HG02973 (cell line): Measurements from ENCODE around the gene ATG3.
A peak's percentile ranks its signal among the peaks of the same experiment; 100 is the strongest.

Source experiments
- ATAC-seq: cut with Tn5 transposase; IDR thresholded peaks from one replicate; pipeline ENCODE4 v1.9.1; 2021; ENCODE audit warnings: moderate library complexity; ENCODE audit not compliant: unreplicated experiment

ATG3 gene

GRCh38 chr3:112561734-112562529 is at the start of gene ATG3, which contains the start of gene SLC35A5:
ATG3 (minus strand) TSS chr3:112561962; CDS start chr3:112561528, 434 bp downstream.
SLC35A5 (plus strand) TSS chr3:112562045; CDS start chr3:112563404, 1,359 bp downstream.
- peak; percentile 80 for ATAC-seq

DNA sequence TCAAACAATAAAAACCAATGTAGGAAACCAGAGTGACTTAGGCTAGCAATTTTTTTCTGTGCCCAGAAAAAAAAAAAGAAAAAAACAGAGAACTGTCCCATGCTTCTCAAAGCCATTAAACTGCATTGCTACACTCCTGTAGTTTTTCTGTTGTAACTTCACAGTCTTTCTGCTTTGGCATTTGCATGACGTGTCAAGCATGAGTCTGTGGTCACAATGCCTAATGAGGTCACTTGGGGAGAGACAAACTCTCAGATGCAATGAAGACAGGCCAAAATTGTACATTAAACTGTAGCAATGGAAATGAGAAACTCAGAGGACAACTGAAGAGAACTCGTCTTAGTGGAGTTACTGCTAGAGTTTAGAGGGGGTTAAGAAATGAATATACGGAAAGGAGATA is 48.4 kb upstream of the ATG3 start:
- no peak for ATAC-seq

GRCh38 chr3:112607863-112608262 is 46.1 kb upstream of the ATG3 start:
- no peak for ATAC-seq

- ATAC-seq: no peak
Measured at GRCh38 chr3:112606098-112606497, 44.3 kb upstream of the ATG3 start.

DNA sequence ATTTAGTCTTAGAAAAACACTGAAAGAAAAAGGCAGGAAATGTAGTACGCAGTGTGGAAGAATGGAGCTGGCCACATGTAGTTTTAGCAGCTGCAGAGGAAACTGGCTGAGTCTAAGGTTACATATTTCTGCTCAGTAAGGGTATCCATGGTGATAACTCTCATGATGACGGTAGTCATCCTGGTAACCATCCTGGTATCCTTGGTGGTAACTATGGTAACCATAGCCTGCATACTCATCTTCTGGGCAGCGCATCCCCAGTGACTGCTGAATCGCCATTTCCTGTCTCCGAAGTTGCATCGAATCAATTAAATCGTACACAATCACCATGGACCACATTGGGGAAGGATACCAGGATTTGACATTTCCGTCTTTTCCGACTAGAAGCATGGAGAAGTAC is 43.5 kb upstream of the ATG3 start:
- no peak for ATAC-seq

DNA sequence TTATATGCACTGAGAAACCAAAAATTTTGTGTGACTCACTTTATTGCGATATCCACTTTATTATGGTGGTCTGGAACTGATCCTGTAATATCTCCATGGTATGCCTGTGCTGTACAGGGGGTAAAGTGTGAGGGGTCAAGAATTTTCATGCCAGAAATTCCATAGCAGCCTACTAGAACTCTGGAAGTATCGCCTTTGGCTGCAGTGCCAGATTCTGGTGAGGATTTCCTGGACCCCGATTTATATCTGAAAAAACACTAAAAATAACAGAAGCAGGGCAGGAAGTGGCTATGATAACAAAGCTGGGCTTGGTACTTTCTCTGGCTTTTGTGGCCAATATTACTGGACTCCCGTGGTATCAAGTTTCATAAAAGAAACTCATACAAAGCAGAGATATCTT is 42.8 kb upstream of the ATG3 start:
- no peak for ATAC-seq

DNA sequence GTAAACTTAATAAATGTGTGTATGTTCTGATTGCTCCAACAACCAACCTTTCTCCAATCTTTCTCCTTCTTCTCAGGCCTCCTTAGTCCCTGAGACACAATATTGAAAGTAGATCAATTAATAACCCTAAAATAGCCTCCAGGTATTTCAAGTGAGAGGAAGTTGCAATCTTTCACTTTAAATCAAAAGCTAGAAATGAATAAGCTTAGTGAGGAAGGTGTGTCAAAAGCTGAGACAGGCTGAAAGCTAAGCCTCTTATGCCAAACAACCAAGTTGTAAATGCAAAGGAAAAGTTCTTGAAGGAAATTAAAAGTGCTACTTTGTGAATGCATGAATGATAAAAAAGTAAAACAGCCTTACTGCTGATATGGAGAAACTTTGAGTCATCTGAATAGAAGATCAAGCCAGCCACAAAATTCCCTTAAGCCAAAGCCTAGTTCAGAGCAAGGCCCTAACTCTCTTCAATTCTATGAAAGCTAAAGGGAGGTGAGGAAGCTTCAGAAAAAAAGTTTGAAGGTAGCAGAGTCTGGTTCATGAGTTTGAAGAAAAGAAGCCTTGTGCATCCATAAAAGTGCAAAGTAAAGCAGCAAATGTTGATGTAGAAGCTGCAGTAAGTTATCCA is 40.6 kb upstream of the ATG3 start:
- ATAC-seq: peak; percentile 79

DNA sequence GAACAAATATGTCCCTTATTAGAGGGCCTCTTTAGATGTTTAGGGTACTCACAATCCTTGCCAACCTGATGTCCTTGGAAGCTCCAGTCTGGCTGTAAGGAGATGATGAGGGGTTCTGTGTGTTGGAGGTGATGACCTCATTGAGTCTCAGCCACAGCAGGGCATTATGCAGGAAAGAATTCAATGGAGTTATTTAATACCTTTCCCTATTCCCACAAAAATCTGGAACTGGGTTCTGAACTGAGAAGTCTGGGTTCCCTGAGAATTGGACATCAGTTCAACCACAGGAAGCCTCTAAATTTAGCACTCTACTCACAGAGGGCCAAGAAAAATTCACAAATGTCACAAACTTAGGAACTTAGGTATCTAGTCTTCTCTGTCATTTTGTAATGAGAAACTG is 37.0 kb upstream of the ATG3 start:
- no peak for ATAC-seq

GRCh38 chr3:112597945-112598344 is 36.2 kb upstream of the ATG3 start:
- ATAC-seq: no peak

GRCh38 chr3:112594856-112595255 is 33.1 kb upstream of the ATG3 start:
- ATAC-seq: no peak

GRCh38 chr3:112593258-112593657 is 31.5 kb upstream of the ATG3 start:
- no peak for ATAC-seq

- no peak for ATAC-seq
Measured at GRCh38 chr3:112587336-112587735, 25.6 kb upstream of the ATG3 start.

GRCh38 chr3:112585782-112586181 is 24.0 kb upstream of the ATG3 start:
- ATAC-seq: no peak

DNA sequence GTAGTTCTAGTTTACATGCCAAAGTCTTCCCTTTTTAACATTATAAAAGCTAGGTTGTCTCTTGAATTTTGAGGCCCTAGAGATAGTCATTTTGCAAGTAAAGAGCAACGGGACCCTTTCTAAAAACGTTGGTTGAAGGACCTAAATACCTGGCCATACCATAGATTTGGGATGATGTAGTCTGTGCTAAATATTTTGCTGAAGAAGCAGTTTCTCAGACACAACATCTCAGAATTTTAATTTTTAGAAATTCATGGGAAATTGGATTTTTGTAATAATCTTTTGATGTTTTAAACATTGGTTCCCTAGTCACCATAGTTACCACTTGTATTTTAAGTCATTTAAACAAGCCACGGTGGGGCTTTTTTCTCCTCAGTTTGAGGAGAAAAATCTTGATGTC is 21.3 kb upstream of the ATG3 start:
- no peak for ATAC-seq

GRCh38 chr3:112582244-112582874 is 20.6 kb upstream of the ATG3 start:
- peak; percentile 54 for ATAC-seq

- no peak for ATAC-seq
Measured at GRCh38 chr3:112579697-112580096, 17.9 kb upstream of the ATG3 start.

DNA sequence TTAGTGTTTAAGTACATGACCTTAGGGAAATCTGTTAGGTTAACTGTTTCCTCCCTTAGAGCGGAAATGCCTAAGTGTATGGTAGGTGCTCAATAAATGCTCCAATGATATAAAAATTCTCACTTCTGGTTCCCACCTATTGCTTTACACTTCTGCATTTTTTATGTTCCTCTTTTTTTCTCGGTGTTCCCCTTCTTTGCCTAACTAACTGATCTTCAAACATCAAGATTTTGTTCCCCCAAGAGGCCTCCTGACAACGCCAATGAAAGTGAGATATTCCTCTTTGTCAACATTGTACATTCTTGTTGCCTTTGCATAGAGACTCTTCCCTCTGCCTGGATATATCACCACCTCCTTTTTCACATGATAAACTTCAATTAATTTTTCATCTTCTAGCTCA is 17.5 kb upstream of the ATG3 start:
- ATAC-seq: no peak

GRCh38 chr3:112572701-112573100 is 10.9 kb upstream of the ATG3 start:
- ATAC-seq: no peak

GRCh38 chr3:112569265-112569664 is 7.5 kb upstream of the ATG3 start:
- ATAC-seq: no peak

- ATAC-seq: no peak
Measured at GRCh38 chr3:112568642-112569041, 6.9 kb upstream of the ATG3 start.

DNA sequence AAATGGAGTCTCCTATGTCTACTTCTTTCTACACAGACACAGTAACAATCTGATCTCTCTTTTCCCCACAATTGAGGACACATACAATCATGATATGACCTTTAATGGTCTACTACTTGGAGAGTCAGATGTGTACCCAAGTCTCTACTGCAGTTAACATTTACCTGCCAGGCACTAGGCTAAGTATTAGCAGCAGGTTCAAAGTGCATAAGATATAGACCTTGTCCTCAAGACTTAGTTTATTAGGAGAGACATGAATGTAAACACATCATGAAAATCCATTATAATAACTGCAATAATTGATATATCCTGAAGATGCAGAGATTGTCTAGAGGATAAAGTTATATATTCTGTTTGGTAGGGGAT is 3.2 kb upstream of the ATG3 start:
- ATAC-seq: no peak
